ENCODE measurements around the gene ABCA7. TPM values are rescaled to one million over a fixed set of nuclear protein-coding genes. Genes with fewer than 3 reads are reported as not detected.
A peak's percentile ranks its signal among the peaks of the same experiment; 100 is the strongest.

Gene ABCA7
- total and polyA plus RNA-seq, 7 experiments from 2014 or later, result 6.6 to 323 (median 126) TPM

GRCh38 chr19:1106841-1107660 lies 67.1 kb downstream of the ABCA7 start:
- H3K4me3 ChIP-seq (ENCODE audit: low read length), result no peak overlapping the region
- H3K4me1 Mint-ChIP-seq, result peaks cover 0 to 25% (median 17%) of the 10 kb centered on the region in 7 donors
- peaks cover 6 to 8% of the 10 kb centered on the region in 2 donors for H3K4me1 ChIP-seq (ENCODE audit: control insufficient read depth in 2 of 2, insufficient read depth in 2 of 2, low read length in 2 of 2)
- H3K9me3 Mint-ChIP-seq, result no peaks in the 10 kb centered on the region
- no peak overlapping the region for H3K27ac ChIP-seq (ENCODE audit: low read depth, low read length)
- H3K27me3 Mint-ChIP-seq, result no peaks in the 10 kb centered on the region
- DNase-seq, result no peak
- no peaks in the 10 kb centered on the region for H3K9me3 ChIP-seq (ENCODE audit: control insufficient read depth in 2 of 3, low read length in 3 of 3)
- peak overlapping the region in 5 of 9 donors; percentile 41 to 89 (median 66) for H3K27ac Mint-ChIP-seq
- ChIA-PET POLR2A (interaction anchor here (0.7 to 38.6 kb wide), 3 partner anchors 34 to 162 kb away, joined by 3 to 2022 read pairs (median 4); partner anchors contain the start of genes ARHGAP45, CIRBP and RNU6-2), CTCF (no interaction called here)
- intact Hi-C loops (cut with micrococcal nuclease), result no loop called here
- peaks cover 0 to 3% (median 0%) of the 10 kb centered on the region in 5 donors for H3K36me3 Mint-ChIP-seq
- no peak for ATAC-seq
- H3K36me3 ChIP-seq (ENCODE audit: control insufficient read depth in 2 of 3, insufficient read depth in 3 of 3, low read length in 3 of 3), result peaks cover 0 to 57% (median 0%) of the 10 kb centered on the region in 3 experiments
- no peaks in the 10 kb centered on the region for H3K27me3 ChIP-seq (ENCODE audit: control insufficient read depth in 2 of 2, insufficient read depth in 2 of 2, low read length in 2 of 2)
- H3K4me3 Mint-ChIP-seq, result peak overlapping the region in 5 of 10 donors; percentile 21 to 55 (median 35)

- no peaks in the 10 kb centered on the region for H3K9me3 ChIP-seq (ENCODE audit: control insufficient read depth in 2 of 3, low read length in 3 of 3)
- CTCF ChIA-PET, result interaction anchor here (0.6 kb wide), 1 partner anchor 187 kb away, joined by 4 read pairs; no protein-coding TSS in a partner anchor
- no peak overlapping the region for H3K4me3 Mint-ChIP-seq
- no peak for DNase-seq
- H3K36me3 ChIP-seq (ENCODE audit: control insufficient read depth in 2 of 3, insufficient read depth in 3 of 3, low read length in 3 of 3), result peaks cover 0 to 63% (median 2%) of the 10 kb centered on the region in 3 experiments
- H3K36me3 Mint-ChIP-seq, result peaks cover 0 to 3% (median 0%) of the 10 kb centered on the region in 5 donors
- POLR2A ChIA-PET, result interaction anchor here (0.7 to 38.6 kb wide), 3 partner anchors 16 to 85 kb away, joined by 3 to 2022 read pairs (median 3); partner anchors contain the start of gene ARHGAP45
- H3K27me3 ChIP-seq (ENCODE audit: control insufficient read depth in 2 of 2, insufficient read depth in 2 of 2, low read length in 2 of 2), result no peaks in the 10 kb centered on the region
- intact Hi-C loops (cut with micrococcal nuclease), result no loop called here
- H3K27ac Mint-ChIP-seq, result peak overlapping the region in 1 of 9 donors; percentile 89
- ATAC-seq, result no peak
- H3K9me3 Mint-ChIP-seq, result no peaks in the 10 kb centered on the region
- H3K4me1 Mint-ChIP-seq, result peaks cover 0 to 19% (median 11%) of the 10 kb centered on the region in 7 donors
- no peak overlapping the region for H3K27ac ChIP-seq (ENCODE audit: low read depth, low read length)
- no peak overlapping the region for H3K4me3 ChIP-seq (ENCODE audit: low read length)
- H3K4me1 ChIP-seq (ENCODE audit: control insufficient read depth in 2 of 2, insufficient read depth in 2 of 2, low read length in 2 of 2), result peaks cover 6% of the 10 kb centered on the region in 2 donors
- no peaks in the 10 kb centered on the region for H3K27me3 Mint-ChIP-seq
These were observed 67.9 kb downstream of the ABCA7 start for GRCh38 chr19:1107661-1108261.

- Mint-ChIP-seq H3K4me3 (no peak overlapping the region), H3K4me1 (peaks cover 0 to 12% (median 6%) of the 10 kb centered on the region in 7 donors), H3K27me3 (no peaks in the 10 kb centered on the region), H3K27ac (no peak overlapping the region), H3K36me3 (peaks cover 0 to 3% (median 0%) of the 10 kb centered on the region in 5 donors), H3K9me3 (no peaks in the 10 kb centered on the region)
- CTCF ChIA-PET, result interaction anchor here (0.6 kb wide), 1 partner anchor 188 kb away, joined by 4 read pairs; no protein-coding TSS in a partner anchor
- Histone ChIP-seq H3K36me3 (ENCODE audit: control insufficient read depth in 2 of 3, insufficient read depth in 3 of 3, low read length in 3 of 3) (peaks cover 0 to 66% (median 4%) of the 10 kb centered on the region in 3 experiments), H3K27me3 (ENCODE audit: control insufficient read depth in 2 of 2, insufficient read depth in 2 of 2, low read length in 2 of 2) (no peaks in the 10 kb centered on the region), H3K4me3 (ENCODE audit: low read length) (no peak overlapping the region), H3K9me3 (ENCODE audit: control insufficient read depth in 2 of 3, low read length in 3 of 3) (no peaks in the 10 kb centered on the region), H3K27ac (ENCODE audit: low read depth, low read length) (no peak overlapping the region), H3K4me1 (ENCODE audit: control insufficient read depth in 2 of 2, insufficient read depth in 2 of 2, low read length in 2 of 2) (peaks cover under 1 to 2% of the 10 kb centered on the region in 2 donors)
- no peak for DNase-seq
- POLR2A ChIA-PET, result interaction anchor here (0.7 to 38.6 kb wide), 3 partner anchors 16 to 84 kb away, joined by 3 to 2022 read pairs (median 3); partner anchors contain the start of gene ARHGAP45
- no peak for ATAC-seq
- intact Hi-C loops (cut with micrococcal nuclease), result no loop called here
These were observed 68.6 kb downstream of the ABCA7 start for GRCh38 chr19:1108291-1109031.

- no peak overlapping the region for H3K4me3 Mint-ChIP-seq
- peaks cover 0 to 10% (median 4%) of the 10 kb centered on the region in 7 donors for H3K4me1 Mint-ChIP-seq
- Histone ChIP-seq H3K4me3 (ENCODE audit: low read length) (no peak overlapping the region), H3K4me1 (ENCODE audit: control insufficient read depth in 2 of 2, insufficient read depth in 2 of 2, low read length in 2 of 2) (peaks cover 0 to 8% of the 10 kb centered on the region in 2 donors), H3K36me3 (ENCODE audit: control insufficient read depth in 2 of 3, insufficient read depth in 3 of 3, low read length in 3 of 3) (peaks cover 0 to 70% (median 9%) of the 10 kb centered on the region in 3 experiments), H3K27ac (ENCODE audit: low read depth, low read length) (no peak overlapping the region), H3K9me3 (ENCODE audit: control insufficient read depth in 2 of 3, low read length in 3 of 3) (no peaks in the 10 kb centered on the region), H3K27me3 (ENCODE audit: control insufficient read depth in 2 of 2, insufficient read depth in 2 of 2, low read length in 2 of 2) (no peaks in the 10 kb centered on the region)
- ChIA-PET CTCF (no interaction called here), POLR2A (interaction anchor here (38.6 kb wide), 1 partner anchor 36 kb away, joined by 2022 read pairs; the partner anchor contains the start of gene ARHGAP45)
- DNase-seq, result no peak
- no peaks in the 10 kb centered on the region for H3K27me3 Mint-ChIP-seq
- no peak overlapping the region for H3K27ac Mint-ChIP-seq
- no peaks in the 10 kb centered on the region for H3K9me3 Mint-ChIP-seq
- peaks cover 0 to 3% (median 0%) of the 10 kb centered on the region in 5 donors for H3K36me3 Mint-ChIP-seq
- no peak for ATAC-seq
- intact Hi-C loops (cut with micrococcal nuclease), result no loop called here
These were observed 69.2 kb downstream of the ABCA7 start for GRCh38 chr19:1109032-1109551.

- no peak for ATAC-seq
- Histone ChIP-seq H3K27me3 (ENCODE audit: control insufficient read depth in 2 of 2, insufficient read depth in 2 of 2, low read length in 2 of 2) (no peaks in the 10 kb centered on the region), H3K36me3 (ENCODE audit: control insufficient read depth in 2 of 3, insufficient read depth in 3 of 3, low read length in 3 of 3) (peaks cover 0 to 72% (median 12%) of the 10 kb centered on the region in 3 experiments), H3K27ac (ENCODE audit: low read depth, low read length) (no peak overlapping the region), H3K9me3 (ENCODE audit: control insufficient read depth in 2 of 3, low read length in 3 of 3) (no peaks in the 10 kb centered on the region), H3K4me1 (ENCODE audit: control insufficient read depth in 2 of 2, insufficient read depth in 2 of 2, low read length in 2 of 2) (peaks cover 0 to 8% of the 10 kb centered on the region in 2 donors), H3K4me3 (ENCODE audit: low read length) (no peak overlapping the region)
- no peaks in the 10 kb centered on the region for H3K9me3 Mint-ChIP-seq
- CTCF ChIA-PET, result no interaction called here
- peaks cover 0 to 3% (median 0%) of the 10 kb centered on the region in 5 donors for H3K36me3 Mint-ChIP-seq
- no peak for DNase-seq
- H3K27ac Mint-ChIP-seq, result peak overlapping the region in 2 of 9 donors; percentile 8 to 19
- POLR2A ChIA-PET, result interaction anchor here (38.6 kb wide), 1 partner anchor 37 kb away, joined by 2022 read pairs; the partner anchor contains the start of gene ARHGAP45
- intact Hi-C loops (cut with micrococcal nuclease), result loop anchor here (5.0 kb wide), 1 partner anchor 82 kb away; no protein-coding TSS in a partner anchor
- no peaks in the 10 kb centered on the region for H3K27me3 Mint-ChIP-seq
- no peak overlapping the region for H3K4me3 Mint-ChIP-seq
- H3K4me1 Mint-ChIP-seq, result peaks cover 0 to 10% (median 4%) of the 10 kb centered on the region in 7 donors
These were observed 70.1 kb downstream of the ABCA7 start for GRCh38 chr19:1109697-1110671.
